Lower lobe of right lung (tissue), 2 donors: Measurements from ENCODE around the gene ANKS6. TPM values are rescaled to one million over a fixed set of nuclear protein-coding genes. Genes with fewer than 3 reads are reported as not detected.

Source experiments
- ATAC-seq, 2 donors: fragments of 200-7000 bp; cut with Tn5 transposase; one replicate each; pipeline ENCODE4 v1.9.1; 2020 to 2022; ENCODE audit warnings: mild to moderate bottlenecking in 2 of 2, moderate library complexity in 2 of 2
- DNase-seq: peaks from one replicate; pipeline ENCODE4 v3.0.0-alpha.2; 2020
- H3K27ac ChIP-seq: fragments of 200-600 bp; one replicate; pipeline ENCODE4 v1.8.0; 2022
- H3K27me3 ChIP-seq: fragments of 200-600 bp; one replicate; pipeline ENCODE4 v1.8.0; 2022; ENCODE audit warnings: low read depth
- H3K36me3 ChIP-seq: fragments of 200-600 bp; one replicate; pipeline ENCODE4 v1.8.0; 2022; ENCODE audit warnings: mild to moderate bottlenecking
- H3K4me1 ChIP-seq: fragments of 200-600 bp; one replicate; pipeline ENCODE4 v1.8.0; 2022
- H3K4me3 ChIP-seq: fragments of 200-600 bp; one replicate; pipeline ENCODE4 v1.8.0; 2022; ENCODE audit warnings: mild to moderate bottlenecking
- H3K9me3 ChIP-seq: fragments of 200-600 bp; one replicate; pipeline ENCODE4 v1.8.0; 2022
- CTCF ChIP-seq: fragments of 200-600 bp; IDR thresholded peaks from one replicate; pipeline ENCODE4 v1.8.0; 2022; ENCODE audit warnings: antibody characterized with exemption, mild to moderate bottlenecking
- intact Hi-C: fragments of 100-400 bp; cut with DNase I; formaldehyde crosslinking; loops from one replicate; pipeline ENCODE4 v1.11.0; 2022
- total RNA-seq: library from RNA; stranded (reverse); fragmentation: NEBNext Ultra II Directional; extraction: Animal tissue kit (Norgen Biotek cat#: 25700); gene quantifications from one replicate; pipeline ENCODE4 v1.2.1, GENCODE V29; 2021
- donor health status: DM: no; HTN: yes; CAD: no; lungs with severe emphysema.

Gene ANKS6
- total RNA-seq, 1 donor from 2014 or later = 16.5 TPM

- H3K36me3 ChIP-seq = peaks cover 6% of the 10 kb centered on the region
- intact Hi-C loops = no loop called here
- ATAC-seq = peak in 1 of 2 donors; percentile 8
- TF ChIP-seq CTCF = no peak
- no peaks in the 10 kb centered on the region for H3K27me3 ChIP-seq
- H3K4me1 ChIP-seq = peaks cover 3% of the 10 kb centered on the region
- H3K9me3 ChIP-seq = no peaks in the 10 kb centered on the region
- DNase-seq = no peak
- no peak overlapping the region for H3K4me3 ChIP-seq
- H3K27ac ChIP-seq = no peak overlapping the region
These were observed 36.4 kb upstream of the ANKS6 start for GRCh38 chr9:98832768-98833089.

- no peaks in the 10 kb centered on the region for H3K27me3 ChIP-seq
- TF ChIP-seq CTCF = no peak
- ATAC-seq (no peak), DNase-seq (no peak)
- no peak overlapping the region for H3K4me3 ChIP-seq
- H3K27ac ChIP-seq = no peak overlapping the region
- peaks cover 3% of the 10 kb centered on the region for H3K4me1 ChIP-seq
- H3K9me3 ChIP-seq = no peaks in the 10 kb centered on the region
- intact Hi-C loops = no loop called here
- H3K36me3 ChIP-seq = peaks cover 9% of the 10 kb centered on the region
These were observed 35.3 kb upstream of the ANKS6 start for GRCh38 chr9:98831696-98832095.

- Histone ChIP-seq H3K4me1 (peaks cover 3% of the 10 kb centered on the region), H3K36me3 (peaks cover 10% of the 10 kb centered on the region), H3K9me3 (no peaks in the 10 kb centered on the region), H3K27me3 (no peaks in the 10 kb centered on the region), H3K27ac (no peak overlapping the region), H3K4me3 (no peak overlapping the region)
- intact Hi-C loops = no loop called here
- TF ChIP-seq CTCF = no peak
- no peak for DNase-seq
- peak in 1 of 2 donors; percentile 44 for ATAC-seq
These were observed 34.2 kb upstream of the ANKS6 start for GRCh38 chr9:98830554-98830953.

- Histone ChIP-seq H3K4me1 (peaks cover 3% of the 10 kb centered on the region), H3K4me3 (no peak overlapping the region), H3K36me3 (peaks cover 10% of the 10 kb centered on the region), H3K27me3 (no peaks in the 10 kb centered on the region), H3K27ac (no peak overlapping the region), H3K9me3 (no peaks in the 10 kb centered on the region)
- no peak for DNase-seq
- no peak for TF ChIP-seq CTCF
- peak in 1 of 2 donors; percentile 34 for ATAC-seq
- intact Hi-C loops = no loop called here
These were observed 33.4 kb upstream of the ANKS6 start for GRCh38 chr9:98829766-98830165.

GRCh38 chr9:98826716-98827115, 30.4 kb upstream of the ANKS6 start:
- no peak overlapping the region for H3K4me3 ChIP-seq
- H3K36me3 ChIP-seq = peaks cover 9% of the 10 kb centered on the region
- no peaks in the 10 kb centered on the region for H3K27me3 ChIP-seq
- ATAC-seq (no peak), DNase-seq (no peak)
- H3K9me3 ChIP-seq = no peaks in the 10 kb centered on the region
- intact Hi-C loops = no loop called here
- no peak overlapping the region for H3K27ac ChIP-seq
- TF ChIP-seq CTCF = no peak
- H3K4me1 ChIP-seq = no peaks in the 10 kb centered on the region

GRCh38 chr9:98825414-98825813, 29.1 kb upstream of the ANKS6 start:
- no peak overlapping the region for H3K27ac ChIP-seq
- no peak for DNase-seq
- no peaks in the 10 kb centered on the region for H3K4me1 ChIP-seq
- H3K4me3 ChIP-seq = no peak overlapping the region
- H3K27me3 ChIP-seq = no peaks in the 10 kb centered on the region
- TF ChIP-seq CTCF = no peak
- peaks cover 5% of the 10 kb centered on the region for H3K36me3 ChIP-seq
- H3K9me3 ChIP-seq = no peaks in the 10 kb centered on the region
- intact Hi-C loops = no loop called here
- no peak for ATAC-seq
